NCI-H2107 treated with DMSO at 0.1 percent for 48 hours (cell line): ENCODE data around the gene PBXIP1.
"Not testable (repeated sequence)": the region's sequence is repeated elsewhere in the genome, so short reads cannot be mapped to it uniquely, and the experiment has no call there.

Experiments
- DNase-seq: peaks from one replicate; lab custom pipeline; 2025; ENCODE audit not compliant: unreplicated experiment; lab: John Stamatoyannopoulos, UW

PBXIP1 gene

GRCh38 chr1:154938604-154939399 lies 17.1 kb downstream of the PBXIP1 start:
- no peak for DNase-seq

GRCh38 chr1:154937988-154938386 lies 17.9 kb downstream of the PBXIP1 start:
- DNase-seq: no peak

GRCh38 chr1:154937085-154937987 lies 18.6 kb downstream of the PBXIP1 start:
- peak; percentile 95 for DNase-seq

- DNase-seq: peak; percentile 92
Observed at GRCh38 chr1:154936555-154937084, 19.3 kb downstream of the PBXIP1 start, which contains the start of gene PMVK. PMVK (minus strand) TSS chr1:154936719; CDS start chr1:154936685, 34 bp downstream.

- DNase-seq: no peak
Observed at GRCh38 chr1:154935749-154936554, 19.9 kb downstream of the PBXIP1 start.

- DNase-seq: no peak
Observed at GRCh38 chr1:154934358-154934948, 21.4 kb downstream of the PBXIP1 start.

GRCh38 chr1:154931940-154932487 lies 23.9 kb downstream of the PBXIP1 start:
- DNase-seq: no peak

GRCh38 chr1:154926201-154926600 lies 29.7 kb downstream of the PBXIP1 start:
- DNase-seq: no peak

GRCh38 chr1:154925335-154926170 lies 30.3 kb downstream of the PBXIP1 start:
- DNase-seq: no peak

GRCh38 chr1:154923695-154924094 lies 32.2 kb downstream of the PBXIP1 start:
- DNase-seq: no peak

GRCh38 chr1:154913273-154913672 lies 42.6 kb downstream of the PBXIP1 start:
- no peak for DNase-seq

GRCh38 chr1:154912755-154913154 lies 43.1 kb downstream of the PBXIP1 start:
- DNase-seq: no peak

- no peak for DNase-seq
Observed at GRCh38 chr1:154911691-154912550, 44.0 kb downstream of the PBXIP1 start.

GRCh38 chr1:154910851-154911250 lies 45.0 kb downstream of the PBXIP1 start:
- no peak for DNase-seq

- DNase-seq: no peak
Observed at GRCh38 chr1:154908937-154909336, 47.0 kb downstream of the PBXIP1 start.

GRCh38 chr1:154908129-154908528 lies 47.8 kb downstream of the PBXIP1 start:
- DNase-seq: not testable (repeated sequence)

GRCh38 chr1:154906621-154907081 lies 49.2 kb downstream of the PBXIP1 start:
- DNase-seq: no peak

- no peak for DNase-seq
Observed at GRCh38 chr1:154902938-154903566, 52.8 kb downstream of the PBXIP1 start.
